DOHH2 (cell line): Measurements from ENCODE around the gene AAMP.

Experiments
- H3F3A ChIP-seq: fragments of 200-600 bp; sonication (generic), shearing (Covaris generic); 2 replicates; pipeline ENCODE4 v1.6.0; 2016; ENCODE audit warnings: antibody characterized with exemption, mild to moderate bottlenecking; ENCODE audit not compliant: control insufficient read depth, insufficient read depth
- H3K27ac ChIP-seq: fragments of 200-600 bp; sonication (generic); 2 replicates; pipeline ENCODE4 v1.5.1; 2014; ENCODE audit warnings: low read depth, mild to moderate bottlenecking, low read length, moderate library complexity
- H3K27me3 ChIP-seq: fragments of 200-600 bp; sonication (generic); 2 replicates; pipeline ENCODE4 v1.6.1; 2014; ENCODE audit warnings: mild to moderate bottlenecking, low read length, mixed read lengths; ENCODE audit not compliant: control insufficient read depth
- H3K36me3 ChIP-seq: fragments of 200-600 bp; sonication (generic); 2 replicates; pipeline ENCODE4 v1.6.1; 2014; ENCODE audit warnings: mild to moderate bottlenecking, low read length, moderate library complexity, mixed read lengths; ENCODE audit not compliant: control insufficient read depth
- H3K4me1 ChIP-seq: fragments of 200-600 bp; sonication (generic); 2 replicates; pipeline ENCODE4 v1.6.1; 2014; ENCODE audit warnings: mild to moderate bottlenecking, low read length, mixed read lengths; ENCODE audit not compliant: control insufficient read depth
- H3K4me2 ChIP-seq: fragments of 200-600 bp; sonication (generic); 2 replicates; pipeline ENCODE4 v1.6.0; 2014; ENCODE audit warnings: mild to moderate bottlenecking, low read length, moderate library complexity
- H3K4me3 ChIP-seq: fragments of 200-600 bp; sonication (generic); 2 replicates; pipeline ENCODE4 v1.5.1; 2014; ENCODE audit warnings: mild to moderate bottlenecking, low read length, mixed read lengths
- H3K79me2 ChIP-seq: fragments of 200-600 bp; sonication (generic); 2 replicates; pipeline ENCODE4 v1.6.1; 2014; ENCODE audit warnings: mild to moderate bottlenecking, low read length, mixed read lengths; ENCODE audit not compliant: control insufficient read depth
- H3K9me2 ChIP-seq: fragments of 200-600 bp; sonication (generic); replicated peaks from 2 replicates; pipeline ENCODE4 v1.6.1; 2014; ENCODE audit warnings: mild to moderate bottlenecking, low read length, mixed read lengths; ENCODE audit not compliant: control insufficient read depth
- H3K9me3 ChIP-seq: fragments of 200-600 bp; sonication (generic); 2 replicates; pipeline ENCODE4 v1.6.1; 2014; ENCODE audit warnings: antibody characterized with exemption, low read length, mixed read lengths; ENCODE audit not compliant: control insufficient read depth, insufficient read depth
- H4K20me1 ChIP-seq: fragments of 200-600 bp; sonication (generic); 2 replicates; pipeline ENCODE4 v1.6.0; 2014; ENCODE audit warnings: low read depth, mild to moderate bottlenecking, antibody characterized with exemption, low read length, moderate library complexity; ENCODE audit not compliant: control insufficient read depth, insufficient read depth
- CTCF ChIP-seq: fragments of 200-600 bp; sonication (generic); IDR thresholded peaks from one replicate; pipeline ENCODE4 v1.5.1; 2014; ENCODE audit warnings: antibody characterized with exemption, mild to moderate bottlenecking, low read depth, low read length; ENCODE audit not compliant: poor library complexity, severe bottlenecking
- EZH2phosphoT487 ChIP-seq: fragments of 200-600 bp; sonication (generic); IDR thresholded peaks from 2 replicates; pipeline ENCODE4 v1.6.1; 2017; ENCODE audit warnings: borderline replicate concordance, mild to moderate bottlenecking, antibody characterized with exemption, low read length, moderate library complexity, mixed read lengths

The AAMP gene

GRCh38 chr2:218221000-218221399 is 48.9 kb downstream of the AAMP start:
- TF ChIP-seq CTCF (no peak), EZH2phosphoT487 (no peak)
- H3K9me3 ChIP-seq: no peaks in the 10 kb centered on the region
- peak overlapping the region; percentile 92 for H3K4me2 ChIP-seq
- H3K27ac ChIP-seq: peak overlapping the region; percentile 98
- peaks cover 18% of the 10 kb centered on the region for H3F3A ChIP-seq
- no peaks in the 10 kb centered on the region for H3K27me3 ChIP-seq
- peak overlapping the region; percentile 89 for H3K4me3 ChIP-seq
- peaks cover 92% of the 10 kb centered on the region for H3K79me2 ChIP-seq
- no peaks in the 10 kb centered on the region for H3K9me2 ChIP-seq
- peaks cover 83% of the 10 kb centered on the region for H3K36me3 ChIP-seq
- peaks cover 54% of the 10 kb centered on the region for H4K20me1 ChIP-seq
- H3K4me1 ChIP-seq: peaks cover 83% of the 10 kb centered on the region

GRCh38 chr2:218219934-218220333 is 50.0 kb downstream of the AAMP start:
- H3K4me1 ChIP-seq: peaks cover 74% of the 10 kb centered on the region
- H4K20me1 ChIP-seq: peaks cover 50% of the 10 kb centered on the region

GRCh38 chr2:218218268-218219185 is 51.4 kb downstream of the AAMP start:
- TF ChIP-seq CTCF (no peak), EZH2phosphoT487 (no peak)
- Histone ChIP-seq H3K9me2 (no peaks in the 10 kb centered on the region), H3K79me2 (peaks cover 67% of the 10 kb centered on the region), H3K4me2 (peak overlapping the region; percentile 92), H3K36me3 (peaks cover 58% of the 10 kb centered on the region), H3F3A (peaks cover 16% of the 10 kb centered on the region), H3K27ac (peak overlapping the region; percentile 98), H3K4me1 (peaks cover 60% of the 10 kb centered on the region), H3K4me3 (peak overlapping the region; percentile 89), H4K20me1 (peaks cover 36% of the 10 kb centered on the region), H3K27me3 (no peaks in the 10 kb centered on the region), H3K9me3 (no peaks in the 10 kb centered on the region)

More at GRCh38 chr2:218219934-218220333, 50.0 kb downstream of the AAMP start:
- Histone ChIP-seq H3K9me2 (no peaks in the 10 kb centered on the region), H3K79me2 (peaks cover 82% of the 10 kb centered on the region), H3K9me3 (no peaks in the 10 kb centered on the region), H3K4me2 (peak overlapping the region; percentile 92), H3K27ac (peak overlapping the region; percentile 98), H3K36me3 (peaks cover 72% of the 10 kb centered on the region), H3F3A (peaks cover 18% of the 10 kb centered on the region), H3K27me3 (no peaks in the 10 kb centered on the region), H3K4me3 (peak overlapping the region; percentile 89)
- TF ChIP-seq CTCF: no peak
- TF ChIP-seq EZH2phosphoT487: no peak
